Parathyroid adenoma (tissue), 2 donors: Measurements from ENCODE around the gene LGALS1.

Experiments used
- H2AFZ ChIP-seq: fragments of 300-600 bp; sonication (generic); one replicate; pipeline ENCODE4 v1.7.0; 2017; ENCODE audit warnings: antibody characterized with exemption, mild to moderate bottlenecking
- H3K27ac ChIP-seq: fragments of 300-600 bp; sonication (generic); one replicate; pipeline ENCODE4 v1.7.0; 2017
- H3K27me3 ChIP-seq: fragments of 300-600 bp; sonication (generic); one replicate; pipeline ENCODE4 v1.7.0; 2017; ENCODE audit warnings: low read length; ENCODE audit not compliant: control insufficient read depth, insufficient read depth
- H3K36me3 ChIP-seq: fragments of 300-600 bp; sonication (generic); one replicate; pipeline ENCODE4 v1.7.0; 2017; ENCODE audit warnings: low read length; ENCODE audit not compliant: control insufficient read depth, insufficient read depth
- H3K4me1 ChIP-seq: fragments of 300-600 bp; sonication (generic); one replicate; pipeline ENCODE4 v1.7.0; 2017; ENCODE audit warnings: control low read depth
- H3K4me2 ChIP-seq: fragments of 300-600 bp; sonication (generic); one replicate; pipeline ENCODE4 v1.7.0; 2017; ENCODE audit warnings: low read length
- H3K4me3 ChIP-seq: fragments of 300-600 bp; sonication (generic); one replicate; pipeline ENCODE4 v1.7.0; 2017; ENCODE audit warnings: low read depth, low read length
- H3K79me2 ChIP-seq: fragments of 300-600 bp; sonication (generic); one replicate; pipeline ENCODE4 v1.7.0; 2017; ENCODE audit warnings: control low read depth
- H3K9ac ChIP-seq: fragments of 300-600 bp; sonication (generic); one replicate; pipeline ENCODE4 v1.7.0; 2017; ENCODE audit warnings: mild to moderate bottlenecking
- H3K9me3 ChIP-seq: fragments of 300-600 bp; sonication (generic); one replicate; pipeline ENCODE4 v1.7.0; 2017; ENCODE audit warnings: low read length; ENCODE audit not compliant: control insufficient read depth
- TF ChIP-seq, protein P1 (sequence below): fragments of 300-600 bp; sonication (generic); IDR thresholded peaks from one replicate; pipeline ENCODE4 v1.7.0; 2017; ENCODE audit warnings: antibody characterized with exemption, mild to moderate bottlenecking
- donor health status: primary hyperparathyroidism.

LGALS1 gene

GRCh38 chr22:37631448-37632173 is 43.8 kb upstream of the LGALS1 start:
- TF ChIP-seq, protein P1, sequence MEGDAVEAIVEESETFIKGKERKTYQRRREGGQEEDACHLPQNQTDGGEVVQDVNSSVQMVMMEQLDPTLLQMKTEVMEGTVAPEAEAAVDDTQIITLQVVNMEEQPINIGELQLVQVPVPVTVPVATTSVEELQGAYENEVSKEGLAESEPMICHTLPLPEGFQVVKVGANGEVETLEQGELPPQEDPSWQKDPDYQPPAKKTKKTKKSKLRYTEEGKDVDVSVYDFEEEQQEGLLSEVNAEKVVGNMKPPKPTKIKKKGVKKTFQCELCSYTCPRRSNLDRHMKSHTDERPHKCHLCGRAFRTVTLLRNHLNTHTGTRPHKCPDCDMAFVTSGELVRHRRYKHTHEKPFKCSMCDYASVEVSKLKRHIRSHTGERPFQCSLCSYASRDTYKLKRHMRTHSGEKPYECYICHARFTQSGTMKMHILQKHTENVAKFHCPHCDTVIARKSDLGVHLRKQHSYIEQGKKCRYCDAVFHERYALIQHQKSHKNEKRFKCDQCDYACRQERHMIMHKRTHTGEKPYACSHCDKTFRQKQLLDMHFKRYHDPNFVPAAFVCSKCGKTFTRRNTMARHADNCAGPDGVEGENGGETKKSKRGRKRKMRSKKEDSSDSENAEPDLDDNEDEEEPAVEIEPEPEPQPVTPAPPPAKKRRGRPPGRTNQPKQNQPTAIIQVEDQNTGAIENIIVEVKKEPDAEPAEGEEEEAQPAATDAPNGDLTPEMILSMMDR = no peak
- Histone ChIP-seq H3K27me3 (no peaks in the 10 kb centered on the region), H2AFZ (no peak overlapping the region), H3K36me3 (no peaks in the 10 kb centered on the region), H3K79me2 (no peaks in the 10 kb centered on the region), H3K9ac (no peak overlapping the region), H3K4me1 (peaks cover 35% of the 10 kb centered on the region), H3K4me3 (no peak overlapping the region), H3K4me2 (no peak overlapping the region), H3K9me3 (no peaks in the 10 kb centered on the region), H3K27ac (no peak overlapping the region)

DNA sequence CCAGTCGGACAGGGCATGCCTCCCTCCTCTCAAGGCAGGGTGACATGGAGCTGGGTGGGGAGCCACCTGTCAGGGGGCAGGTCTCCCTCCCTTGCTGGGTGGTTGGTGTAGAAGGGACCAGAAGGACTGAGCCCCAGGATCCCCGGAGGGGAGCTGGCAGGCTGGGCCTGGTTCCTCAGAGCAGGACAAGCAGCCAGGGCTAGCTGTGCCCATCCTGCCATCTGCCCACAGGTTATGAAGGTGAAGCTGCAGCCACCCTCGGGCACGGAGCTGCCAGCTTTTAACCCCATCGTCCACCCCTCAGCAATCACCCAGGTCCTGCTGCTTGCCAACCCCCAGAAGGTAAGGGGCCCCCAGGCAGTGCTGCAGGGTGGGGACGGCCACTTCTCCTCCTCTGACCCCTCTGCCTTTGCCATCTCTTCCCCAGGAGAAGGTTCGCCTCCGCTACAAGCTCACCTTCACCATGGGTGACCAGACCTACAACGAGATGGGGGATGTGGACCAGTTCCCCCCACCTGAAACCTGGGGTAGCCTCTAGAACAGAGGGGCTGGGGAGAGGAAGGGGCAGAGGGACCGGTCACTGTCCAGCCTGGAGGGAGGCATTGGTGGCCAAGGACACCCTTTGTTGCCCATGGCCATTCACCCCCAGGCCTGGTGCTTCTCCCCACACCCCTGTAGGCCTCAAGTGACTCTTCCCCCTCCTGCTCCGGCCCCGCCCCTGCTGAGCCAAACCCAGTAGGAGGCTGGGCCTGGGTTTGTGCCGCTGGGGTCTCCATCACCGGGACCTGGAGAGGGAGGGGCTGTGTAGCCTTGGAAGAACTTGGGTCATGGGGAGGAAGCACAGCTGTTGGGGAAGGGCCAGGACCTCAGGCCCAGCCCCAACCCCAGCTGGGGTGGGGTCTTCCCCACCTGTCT is 43.0 kb upstream of the LGALS1 start:
- TF ChIP-seq, protein P1 = no peak
- Histone ChIP-seq H3K4me3 (no peak overlapping the region), H3K36me3 (no peaks in the 10 kb centered on the region), H3K4me1 (peaks cover 44% of the 10 kb centered on the region), H3K27me3 (no peaks in the 10 kb centered on the region), H3K9ac (no peak overlapping the region), H2AFZ (no peak overlapping the region), H3K79me2 (no peaks in the 10 kb centered on the region), H3K4me2 (no peak overlapping the region), H3K9me3 (no peaks in the 10 kb centered on the region), H3K27ac (peak overlapping the region; percentile 95)

DNA sequence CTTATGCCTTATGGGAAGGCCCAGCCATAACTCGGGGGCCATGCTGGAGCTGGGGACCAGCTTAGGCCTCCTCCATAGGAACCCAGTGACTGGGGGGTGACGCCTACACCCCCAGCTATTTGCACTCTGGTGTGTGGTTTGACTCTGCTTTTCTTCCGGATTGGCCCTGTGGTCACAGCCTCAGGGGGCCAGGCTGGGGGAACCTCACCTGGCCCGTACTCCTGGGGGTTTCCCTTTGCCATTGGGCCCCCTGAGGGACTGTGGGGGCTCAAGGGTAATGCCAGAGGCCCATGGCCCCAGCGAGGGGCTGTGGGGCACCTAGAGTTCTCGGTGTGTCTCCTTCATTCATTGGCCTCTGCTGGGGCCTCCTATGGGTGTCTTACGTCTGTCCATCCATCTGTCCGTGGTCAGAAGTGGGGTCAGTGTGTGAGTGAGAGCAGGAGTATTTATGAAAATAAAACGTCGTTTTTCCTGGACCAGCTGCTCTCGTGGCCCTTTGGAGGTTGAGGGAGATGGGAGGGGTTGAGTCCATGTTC is 42.3 kb upstream of the LGALS1 start:
- Histone ChIP-seq H3K4me3 (peak overlapping the region; percentile 2), H3K36me3 (no peaks in the 10 kb centered on the region), H3K9ac (no peak overlapping the region), H3K79me2 (no peaks in the 10 kb centered on the region), H3K27me3 (no peaks in the 10 kb centered on the region), H3K27ac (peak overlapping the region; percentile 95), H3K4me1 (peaks cover 44% of the 10 kb centered on the region), H3K9me3 (no peaks in the 10 kb centered on the region), H2AFZ (peak overlapping the region; percentile 57), H3K4me2 (peak overlapping the region; percentile 78)
- TF ChIP-seq, protein P1 = no peak

DNA sequence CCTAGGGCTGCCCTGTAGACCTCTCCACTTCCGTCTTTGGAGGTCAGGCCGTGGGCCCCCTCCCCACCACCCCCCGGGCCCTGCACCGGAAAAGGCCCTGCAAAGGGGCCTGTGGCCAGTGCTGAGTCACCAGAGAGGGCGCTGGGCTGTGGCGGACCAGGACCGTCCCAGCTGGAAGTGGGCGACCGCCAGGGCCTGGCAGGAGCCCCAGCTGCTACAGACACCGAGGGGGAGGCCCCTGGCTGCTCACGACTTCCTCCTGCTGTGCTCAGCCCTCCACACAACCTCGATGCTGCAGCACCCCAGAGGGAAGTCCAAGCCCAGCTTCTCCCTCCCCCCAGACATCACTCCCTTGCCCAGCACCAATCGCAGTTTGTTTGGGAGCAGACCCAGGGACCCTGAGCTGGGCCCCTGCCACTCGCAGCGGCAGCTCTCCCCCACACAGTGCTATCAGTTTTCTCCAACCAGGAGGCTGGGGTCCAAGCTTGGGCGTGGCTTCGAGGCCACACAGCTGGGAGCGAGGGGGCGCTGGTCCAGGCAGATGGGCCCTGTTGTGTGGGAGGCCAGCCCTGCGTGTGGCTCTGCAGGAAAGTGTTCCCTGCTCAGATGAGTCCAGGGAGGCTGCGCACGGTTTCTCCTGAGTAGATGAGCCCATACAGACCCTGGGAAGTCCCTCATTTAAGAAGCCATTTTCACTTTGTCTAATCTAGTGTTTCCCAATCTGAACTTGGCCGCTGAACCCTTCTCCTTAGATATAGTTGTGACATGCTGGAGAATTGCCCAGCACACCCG is 41.6 kb upstream of the LGALS1 start:
- peak overlapping the region; percentile 57 for H2AFZ ChIP-seq
- no peaks in the 10 kb centered on the region for H3K27me3 ChIP-seq
- H3K36me3 ChIP-seq = no peaks in the 10 kb centered on the region
- peaks cover 47% of the 10 kb centered on the region for H3K4me1 ChIP-seq
- peak overlapping the region; percentile 45 for H3K4me3 ChIP-seq
- peak overlapping the region; percentile 78 for H3K4me2 ChIP-seq
- no peaks in the 10 kb centered on the region for H3K79me2 ChIP-seq
- TF ChIP-seq, protein P1 = peak; percentile 27
- no peak overlapping the region for H3K9ac ChIP-seq
- no peaks in the 10 kb centered on the region for H3K9me3 ChIP-seq
- peak overlapping the region; percentile 95 for H3K27ac ChIP-seq
